GM13976 (cell line): ENCODE results near the gene SGK1.

Experiments used
- DNase-seq: peaks from one replicate; pipeline ENCODE4 v3.0.0; 2012; ENCODE audit warnings: low spot score
- CTCF ChIP-seq: IDR thresholded peaks from 2 replicates; pipeline ENCODE4 v1.5.1; 2012; ENCODE audit warnings: borderline replicate concordance, mild to moderate bottlenecking; ENCODE audit not compliant: insufficient read depth; ENCODE audit errors: extremely low read depth, missing control alignments, control extremely low read depth
- in situ Hi-C: fragments of 300-500 bp; cut with MboI; formaldehyde crosslinking; loops from one replicate; pipeline ENCODE4 v1.12.0; 2022; ENCODE audit warnings: low sequenced_read_pairs, mixed read lengths, inconsistent platforms; ENCODE audit not compliant: unreplicated experiment

SGK1 gene

GRCh38 chr6:134343066-134343465, 25.2 kb upstream of the SGK1 start:
- TF ChIP-seq CTCF: no peak
- DNase-seq: no peak
- in situ Hi-C loops: no loop called here

GRCh38 chr6:134341999-134342567, 24.2 kb upstream of the SGK1 start:
- TF ChIP-seq CTCF: no peak
- in situ Hi-C loops: no loop called here
- no peak for DNase-seq

- no peak for TF ChIP-seq CTCF
- no peak for DNase-seq
- in situ Hi-C loops: no loop called here
Observed at GRCh38 chr6:134340179-134340975, 22.5 kb upstream of the SGK1 start.

GRCh38 chr6:134339216-134339615, 21.3 kb upstream of the SGK1 start:
- no peak for DNase-seq
- TF ChIP-seq CTCF: no peak
- in situ Hi-C loops: no loop called here

GRCh38 chr6:134331256-134331655, 13.3 kb upstream of the SGK1 start:
- TF ChIP-seq CTCF: no peak
- in situ Hi-C loops: no loop called here
- no peak for DNase-seq

- TF ChIP-seq CTCF: no peak
- no peak for DNase-seq
- in situ Hi-C loops: no loop called here
Observed at GRCh38 chr6:134330555-134330954, 12.6 kb upstream of the SGK1 start.
